GM18505 (cell line): ENCODE results near the gene FNDC3B.
"Not testable (repeated sequence)": the region's sequence is repeated elsewhere in the genome, so short reads cannot be mapped to it uniquely, and the experiment has no call there.

ENCODE experiments used
- ATAC-seq: cut with Tn5 transposase; IDR thresholded peaks from one replicate; pipeline ENCODE4 v1.9.1; 2021; ENCODE audit not compliant: unreplicated experiment
- POLR2A ChIP-seq: IDR thresholded peaks from 4 replicates; pipeline ENCODE4 v1.6.1; 2011; ENCODE audit warnings: borderline replicate concordance; ENCODE audit not compliant: insufficient read depth, insufficient read length; ENCODE audit errors: extremely low read depth

FNDC3B gene

DNA sequence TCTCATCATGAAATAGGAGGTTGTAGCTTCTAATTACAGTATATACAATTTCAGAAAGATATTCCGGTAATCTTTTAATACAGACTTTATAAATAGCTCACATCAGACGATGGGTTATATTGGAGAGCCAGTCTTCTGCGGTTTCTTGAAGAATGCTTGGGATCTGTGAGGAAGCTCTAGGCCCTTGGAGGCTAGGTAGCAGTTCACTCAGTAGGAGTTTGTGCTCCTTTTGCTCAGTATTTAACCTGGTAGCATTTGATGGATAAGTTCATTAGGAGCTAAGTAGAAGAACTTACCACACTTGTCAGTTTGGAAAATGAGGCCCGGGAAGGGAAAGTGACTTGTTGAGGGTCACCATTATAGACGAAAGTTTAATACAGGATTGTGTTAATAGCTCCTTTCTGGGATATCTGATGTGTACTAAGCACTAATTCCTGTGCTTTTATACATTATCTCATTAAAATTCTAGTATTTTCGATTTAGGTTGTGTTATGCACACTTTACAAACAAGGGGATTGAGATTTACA lies 2.8 kb downstream of the FNDC3B start:
- ATAC-seq = no peak
- TF ChIP-seq POLR2A = no peak

DNA sequence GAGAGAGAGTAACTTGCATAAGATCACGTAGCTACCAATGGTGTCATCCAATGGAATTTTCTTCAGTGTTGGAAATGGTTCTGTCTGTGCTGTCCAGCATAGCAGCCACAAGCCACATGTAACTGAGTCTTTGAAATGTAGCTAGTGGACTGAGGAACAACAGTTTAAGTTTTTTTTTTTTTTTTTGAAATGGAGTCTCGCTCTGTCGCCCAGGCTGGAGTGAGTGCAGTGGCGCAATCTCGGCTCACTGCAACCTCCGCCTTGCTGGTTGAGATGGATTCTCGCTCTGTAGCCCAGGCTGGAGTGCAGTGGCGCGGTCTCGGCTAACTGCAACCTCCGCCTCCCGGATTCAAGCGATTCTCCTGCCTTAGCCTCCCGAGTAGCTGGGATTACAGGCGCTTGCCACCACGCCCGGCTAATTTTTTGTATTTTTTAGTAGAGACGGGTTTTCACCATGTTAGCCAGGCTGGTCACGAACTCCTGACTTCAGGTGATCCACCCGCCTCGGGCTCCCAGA lies 3.3 kb downstream of the FNDC3B start:
- ATAC-seq = not testable (repeated sequence)

DNA sequence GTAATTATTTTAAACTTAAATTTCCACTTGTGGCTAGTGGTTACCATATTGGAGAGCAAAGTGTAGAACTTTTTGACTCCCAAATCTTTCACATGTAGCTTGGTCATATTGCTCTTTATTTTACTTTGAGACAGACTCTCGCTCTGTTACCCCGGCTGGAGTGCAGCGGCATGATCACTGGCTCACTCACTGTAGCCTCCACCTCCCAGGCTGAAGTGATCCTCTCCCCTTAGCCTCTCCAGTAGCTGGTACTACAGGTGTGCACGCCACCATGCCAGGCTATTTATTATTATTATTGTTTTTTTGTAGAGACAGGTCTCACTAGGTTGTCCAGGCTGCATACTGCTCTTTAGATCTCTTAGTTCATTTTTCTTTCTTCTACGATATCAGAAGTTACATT lies 3.9 kb downstream of the FNDC3B start:
- ATAC-seq = no peak
- TF ChIP-seq POLR2A = no peak

DNA sequence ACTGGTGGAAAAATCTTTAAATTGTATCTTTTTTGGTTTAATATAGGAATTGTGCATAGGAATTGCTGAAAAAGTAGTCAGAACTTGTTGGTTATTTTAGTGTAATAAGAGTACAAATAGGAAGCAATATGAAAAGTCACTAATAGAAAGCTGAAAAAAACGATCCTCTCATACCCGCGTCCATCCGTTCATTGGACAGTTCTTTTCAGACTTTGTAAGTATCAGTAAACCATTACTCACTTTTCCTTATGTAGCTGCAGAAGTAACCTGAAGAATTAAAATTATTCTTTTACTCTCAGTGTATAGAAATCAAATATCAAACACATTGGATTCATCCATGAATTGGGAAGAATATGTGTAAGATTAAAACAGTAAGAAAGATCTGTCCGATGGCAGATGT lies 4.4 kb downstream of the FNDC3B start:
- TF ChIP-seq POLR2A = no peak
- no peak for ATAC-seq

DNA sequence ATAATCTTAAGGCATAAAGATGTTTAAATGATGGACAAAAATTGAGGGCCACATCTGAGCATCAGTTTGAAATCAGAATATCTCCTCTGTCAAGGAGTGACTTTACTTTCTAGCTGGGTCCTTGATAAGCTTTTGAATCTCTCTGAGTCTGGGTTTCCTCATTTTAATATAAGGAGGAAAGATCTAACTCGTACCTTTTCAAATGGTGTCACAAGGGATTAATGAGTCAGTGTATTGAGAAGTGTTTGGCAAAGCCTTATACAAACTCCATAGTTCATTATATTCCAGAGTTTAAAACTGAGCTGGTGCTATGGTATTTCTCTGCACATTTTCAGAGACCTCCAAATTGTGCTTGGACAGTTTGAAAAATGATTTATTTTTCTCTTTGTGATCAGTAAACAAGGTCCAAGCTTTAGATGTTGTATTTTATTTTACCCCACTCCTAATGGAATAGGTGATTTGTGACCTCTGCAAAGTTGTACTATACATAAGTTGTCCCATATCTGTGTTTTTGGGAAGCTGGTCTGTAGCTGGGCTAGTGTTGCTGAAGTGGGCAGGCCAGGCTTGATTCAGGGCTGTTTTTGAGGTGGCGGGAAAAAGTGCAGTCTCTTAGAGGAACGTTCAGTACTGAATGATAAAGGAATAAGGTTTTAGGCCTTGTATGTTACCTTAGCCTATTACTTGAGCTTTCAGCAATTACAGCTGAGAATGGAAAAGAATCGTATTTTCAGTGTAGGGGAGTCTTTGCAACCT lies 5.6 kb downstream of the FNDC3B start:
- no peak for ATAC-seq
- no peak for TF ChIP-seq POLR2A

DNA sequence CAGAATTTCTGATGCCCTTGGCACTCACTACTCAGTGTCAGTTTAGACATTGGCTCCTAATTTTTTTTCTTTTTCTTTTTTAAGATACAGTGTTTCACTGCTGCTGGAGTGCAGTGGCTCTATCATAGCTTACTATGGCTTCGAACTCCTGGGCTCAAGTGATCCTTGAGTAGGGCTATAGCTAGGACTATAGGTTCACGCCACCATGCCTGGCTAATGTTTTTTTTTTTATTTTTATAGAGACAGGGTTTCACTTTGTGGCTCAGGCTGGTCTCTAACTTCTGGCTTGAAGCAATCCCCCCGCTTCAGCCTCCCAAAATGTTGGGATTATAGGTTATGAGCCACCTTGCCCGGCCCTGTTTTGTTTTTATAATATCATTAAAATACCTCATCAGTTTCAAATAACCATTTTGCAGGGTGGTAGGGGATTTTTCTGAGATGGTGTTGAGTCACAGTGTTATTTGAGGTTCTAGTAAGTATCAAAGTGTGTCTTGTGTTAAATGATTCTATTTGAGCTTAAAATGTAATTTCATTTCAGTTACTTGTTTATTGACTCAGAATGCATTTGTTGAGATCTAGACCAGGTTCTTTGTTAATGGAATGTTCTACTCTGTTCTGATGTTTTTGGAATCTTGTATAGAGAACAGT lies 7.0 kb downstream of the FNDC3B start:
- no peak for ATAC-seq
- no peak for TF ChIP-seq POLR2A

DNA sequence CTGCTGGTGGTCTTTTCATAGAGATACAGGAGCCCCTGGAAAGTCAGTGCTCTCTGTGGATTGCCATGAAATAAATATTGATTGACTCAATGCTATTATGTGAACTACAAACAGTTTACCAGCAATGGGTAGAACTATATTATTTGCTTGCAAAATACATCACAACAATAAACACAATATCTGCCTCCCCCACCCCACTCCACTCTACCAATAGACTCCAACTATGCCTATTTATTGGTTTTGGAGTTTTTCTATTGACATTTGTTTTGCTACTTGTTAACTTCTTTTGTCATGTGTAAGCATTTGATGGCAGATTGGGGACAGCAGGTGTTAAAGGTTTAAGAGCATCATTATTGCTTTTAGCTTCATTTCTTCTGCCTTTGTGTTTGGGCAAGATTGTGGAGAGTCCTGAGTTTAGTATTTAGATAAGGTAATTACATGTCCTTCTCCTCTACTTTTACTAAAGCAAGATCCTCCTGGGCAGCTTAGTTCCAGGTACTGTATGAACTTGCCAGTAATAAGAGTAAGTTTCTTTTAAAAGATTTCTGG lies 8.3 kb downstream of the FNDC3B start:
- TF ChIP-seq POLR2A = no peak
- no peak for ATAC-seq

DNA sequence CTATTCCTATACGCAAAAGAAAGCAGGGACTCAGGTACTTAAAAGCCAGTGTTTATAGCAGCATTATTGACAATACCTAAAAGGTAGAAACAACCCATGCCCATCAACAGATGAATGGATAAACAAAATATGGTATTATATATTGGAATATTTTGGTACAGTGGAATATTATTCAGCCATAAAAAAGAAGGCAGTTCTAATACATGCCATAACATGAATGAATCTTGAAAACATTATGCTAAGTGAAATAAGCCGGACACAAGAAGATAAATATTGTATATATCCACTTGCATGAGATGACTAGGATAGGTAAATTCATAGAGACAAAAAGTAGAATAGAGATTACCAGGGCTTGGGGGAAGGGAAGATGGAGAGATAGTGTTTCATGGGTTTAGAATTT lies 9.2 kb downstream of the FNDC3B start:
- no peak for ATAC-seq
- no peak for TF ChIP-seq POLR2A

DNA sequence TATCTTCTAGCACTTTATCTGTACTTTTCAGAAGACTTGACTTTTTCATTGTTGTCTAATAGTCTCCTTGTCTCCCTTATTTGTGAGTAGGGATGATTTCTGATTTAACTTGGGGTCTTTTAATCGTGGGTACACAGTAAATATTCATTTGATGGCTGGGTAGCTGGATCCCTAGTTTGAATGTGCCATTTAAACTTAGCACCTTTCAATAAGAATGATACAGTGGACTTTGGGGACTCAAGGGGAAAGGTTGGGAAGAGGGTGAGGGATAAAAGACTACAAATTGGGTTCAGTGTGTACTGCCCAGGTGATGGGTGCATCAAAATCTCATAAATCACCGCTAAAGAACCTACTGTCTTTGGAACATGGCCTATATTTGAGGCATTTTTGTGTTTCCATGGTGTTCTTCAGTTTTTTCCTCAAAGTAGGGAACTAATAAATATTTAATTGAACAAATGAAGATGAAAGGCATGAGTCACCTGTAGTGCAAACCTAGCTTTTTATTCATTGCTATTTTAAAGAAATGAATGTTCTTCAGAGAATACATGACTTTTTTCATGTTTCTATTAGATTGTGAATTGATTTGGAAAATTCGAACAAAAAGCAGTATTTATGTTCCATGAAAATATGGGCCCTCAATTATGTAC lies 12.1 kb downstream of the FNDC3B start:
- TF ChIP-seq POLR2A = no peak
- ATAC-seq = no peak

DNA sequence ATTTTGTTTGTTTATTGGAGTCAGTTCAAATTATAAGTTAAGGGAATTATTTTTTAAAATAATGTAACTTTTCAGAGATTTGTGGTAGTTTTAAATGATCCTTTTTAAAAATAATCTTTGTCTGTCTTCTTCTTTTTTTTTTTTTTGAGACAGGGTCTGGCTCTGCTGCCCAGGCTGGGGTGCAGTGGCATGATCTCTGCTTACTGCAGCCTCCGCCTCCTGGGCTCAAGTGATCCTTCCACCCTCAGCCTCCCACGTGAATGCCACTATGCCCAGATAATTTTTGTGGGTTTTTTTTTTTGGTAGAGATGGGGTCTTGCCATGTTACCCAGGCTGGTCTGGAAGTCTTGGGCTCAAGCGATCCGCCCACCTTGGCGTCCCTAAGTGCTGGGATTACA lies 12.6 kb downstream of the FNDC3B start:
- no peak for TF ChIP-seq POLR2A
- ATAC-seq = no peak

DNA sequence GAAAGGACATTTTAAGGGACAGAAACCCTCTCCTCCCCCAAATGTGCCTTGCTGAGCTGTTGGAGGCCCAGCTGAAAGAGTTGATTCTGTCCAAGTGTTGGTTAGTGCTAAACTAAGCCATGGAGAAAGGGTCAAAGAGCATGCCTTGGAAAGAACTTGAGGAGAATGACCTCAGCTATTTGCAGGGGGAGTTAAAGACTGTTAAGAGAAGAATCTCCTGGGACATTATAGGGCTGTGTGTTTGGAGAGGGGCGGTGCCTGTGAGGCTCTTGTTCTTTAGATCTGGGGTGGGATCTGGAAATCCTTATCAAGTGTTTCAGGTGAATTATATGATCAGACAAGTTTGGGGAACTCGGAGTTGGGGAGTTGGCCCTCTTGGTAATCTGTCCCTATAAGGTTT lies 13.0 kb downstream of the FNDC3B start:
- TF ChIP-seq POLR2A = no peak
- no peak for ATAC-seq

DNA sequence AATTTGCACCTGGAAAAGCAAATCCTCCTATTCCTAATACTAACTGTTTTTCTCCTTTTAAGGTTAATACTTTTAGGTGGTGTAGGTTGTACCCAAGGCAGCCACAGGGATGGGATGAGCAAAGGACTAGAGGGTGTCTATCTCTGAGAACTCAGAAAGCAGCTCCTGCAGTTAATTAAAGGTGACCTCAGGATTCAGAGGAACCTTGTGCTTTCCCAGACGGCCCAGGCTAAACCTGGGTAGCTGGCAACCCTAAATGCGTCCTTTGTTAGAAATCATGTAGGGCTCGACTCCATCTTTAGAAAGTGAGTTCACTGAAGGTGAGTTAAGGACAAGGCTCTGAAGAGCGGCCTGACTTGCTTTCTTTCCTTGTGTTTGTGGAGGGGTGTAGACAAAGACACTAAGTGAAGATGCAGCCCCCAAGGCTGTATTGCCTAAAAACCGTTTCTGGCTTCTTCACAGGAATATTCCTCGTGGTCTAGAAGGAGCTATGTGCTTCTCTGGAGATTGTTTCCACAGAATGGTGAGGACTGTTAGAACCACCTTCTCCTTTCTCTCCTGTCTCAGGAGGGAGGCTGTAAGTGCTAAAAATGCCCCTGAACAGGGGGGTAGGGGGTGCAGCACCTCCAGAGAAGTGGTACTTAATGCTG lies 14.9 kb downstream of the FNDC3B start:
- ATAC-seq = no peak
- TF ChIP-seq POLR2A = no peak

DNA sequence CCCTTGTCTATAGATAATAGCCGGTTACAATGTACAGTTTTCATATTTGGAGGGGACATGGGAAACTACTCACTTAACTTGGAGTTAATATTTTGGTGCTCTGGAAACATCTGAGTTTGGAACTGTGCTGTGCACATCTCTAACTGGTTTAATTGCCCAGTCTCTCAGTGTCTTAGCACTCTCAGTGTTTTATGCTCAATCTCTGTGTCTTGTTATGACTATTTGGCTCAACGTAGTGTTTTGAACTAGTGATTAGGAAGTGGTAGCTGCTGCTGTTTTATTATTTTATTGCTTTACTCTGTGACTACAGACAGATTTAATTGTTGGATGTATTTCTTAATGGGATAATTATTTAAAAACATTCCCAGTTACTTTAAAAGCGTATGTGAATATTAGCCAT lies 17.0 kb downstream of the FNDC3B start:
- ATAC-seq = no peak
- TF ChIP-seq POLR2A = no peak
